PC-3 (cell line): ENCODE results near the gene ETFDH.

Source experiments
- EZH2 ChIP-seq: fragments of 300-600 bp; sonication (generic); IDR thresholded peaks from one replicate; pipeline ENCODE4 v1.6.1; 2017; ENCODE audit warnings: antibody characterized with exemption, mild to moderate bottlenecking, low read length; ENCODE audit not compliant: unreplicated experiment
- EZH2phosphoT487 ChIP-seq: fragments of 300-600 bp; sonication (generic); IDR thresholded peaks from 2 replicates; pipeline ENCODE4 v1.6.1; 2018; ENCODE audit warnings: mild to moderate bottlenecking, antibody characterized with exemption, low read length, borderline replicate concordance
- TF ChIP-seq, protein P1 (sequence below): fragments of 300-600 bp; sonication (generic); conservative IDR thresholded peaks from 2 replicates; pipeline ENCODE4 v1.5.1; 2017; ENCODE audit warnings: antibody characterized with exemption, low read depth, mild to moderate bottlenecking, low read length

DNA sequence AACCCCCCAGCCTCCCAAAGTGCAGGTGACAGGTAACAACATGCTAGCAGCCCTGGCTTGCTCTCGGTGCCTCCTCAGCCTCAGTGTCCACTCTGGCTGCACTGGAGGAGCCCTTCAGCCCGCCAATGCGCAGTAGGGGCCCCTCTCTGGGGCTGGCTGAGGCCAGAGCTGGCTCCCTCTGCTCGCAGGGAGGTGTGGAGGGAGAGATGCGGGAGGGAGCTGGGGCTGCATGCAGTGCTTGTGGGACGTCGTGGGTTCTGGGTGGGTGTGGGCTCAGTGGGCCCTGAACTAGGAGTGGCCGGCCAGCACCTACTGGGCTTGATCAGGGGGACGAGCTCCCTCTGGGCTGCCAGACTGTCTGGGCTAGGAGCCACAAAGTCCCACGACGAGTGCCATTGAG, 14.8 kb upstream of the ETFDH start:
- TF ChIP-seq, protein P1, sequence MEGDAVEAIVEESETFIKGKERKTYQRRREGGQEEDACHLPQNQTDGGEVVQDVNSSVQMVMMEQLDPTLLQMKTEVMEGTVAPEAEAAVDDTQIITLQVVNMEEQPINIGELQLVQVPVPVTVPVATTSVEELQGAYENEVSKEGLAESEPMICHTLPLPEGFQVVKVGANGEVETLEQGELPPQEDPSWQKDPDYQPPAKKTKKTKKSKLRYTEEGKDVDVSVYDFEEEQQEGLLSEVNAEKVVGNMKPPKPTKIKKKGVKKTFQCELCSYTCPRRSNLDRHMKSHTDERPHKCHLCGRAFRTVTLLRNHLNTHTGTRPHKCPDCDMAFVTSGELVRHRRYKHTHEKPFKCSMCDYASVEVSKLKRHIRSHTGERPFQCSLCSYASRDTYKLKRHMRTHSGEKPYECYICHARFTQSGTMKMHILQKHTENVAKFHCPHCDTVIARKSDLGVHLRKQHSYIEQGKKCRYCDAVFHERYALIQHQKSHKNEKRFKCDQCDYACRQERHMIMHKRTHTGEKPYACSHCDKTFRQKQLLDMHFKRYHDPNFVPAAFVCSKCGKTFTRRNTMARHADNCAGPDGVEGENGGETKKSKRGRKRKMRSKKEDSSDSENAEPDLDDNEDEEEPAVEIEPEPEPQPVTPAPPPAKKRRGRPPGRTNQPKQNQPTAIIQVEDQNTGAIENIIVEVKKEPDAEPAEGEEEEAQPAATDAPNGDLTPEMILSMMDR, result no peak
- TF ChIP-seq EZH2, result no peak
- TF ChIP-seq EZH2phosphoT487, result no peak
